Transverse colon (tissue), 4 donors: Measurements from ENCODE around the gene NKD1.

Experiments
- POLR2A ChIP-seq: fragments of 450-650 bp; IDR thresholded peaks from one replicate; pipeline ENCODE4 v1.6.1; 2016; ENCODE audit warnings: antibody characterized with exemption, mild to moderate bottlenecking, moderate library complexity
- POLR2AphosphoS5 ChIP-seq, 3 donors: sonication (generic); formaldehyde crosslinking; IDR thresholded peaks; one replicate each; pipeline ENCODE4 v1.6.1; 2016; ENCODE audit warnings: antibody characterized with exemption in 3 of 3
- TF ChIP-seq, protein P1 (sequence below), 5 experiments: fragments of 200-600 bp in 3 of 5; fragments of 450-650 bp in 2 of 5; sonication (generic) in 3 of 5; IDR thresholded peaks; 1 replicate in 2 of 5; 2 replicates in 3 of 5; pipeline ENCODE4 v1.5.1; 2016 to 2017; ENCODE audit warnings: antibody characterized with exemption in 5 of 5, inconsistent platforms in 3 of 5, mild to moderate bottlenecking in 2 of 5, moderate library complexity in 1 of 5

GRCh38 chr16:50630394-50631020 is 82.3 kb downstream of the NKD1 start:
- TF ChIP-seq POLR2A (no peak), POLR2AphosphoS5 (IDR thresholded peaks at IDR 0.05) (no peak)
- TF ChIP-seq, protein P1, sequence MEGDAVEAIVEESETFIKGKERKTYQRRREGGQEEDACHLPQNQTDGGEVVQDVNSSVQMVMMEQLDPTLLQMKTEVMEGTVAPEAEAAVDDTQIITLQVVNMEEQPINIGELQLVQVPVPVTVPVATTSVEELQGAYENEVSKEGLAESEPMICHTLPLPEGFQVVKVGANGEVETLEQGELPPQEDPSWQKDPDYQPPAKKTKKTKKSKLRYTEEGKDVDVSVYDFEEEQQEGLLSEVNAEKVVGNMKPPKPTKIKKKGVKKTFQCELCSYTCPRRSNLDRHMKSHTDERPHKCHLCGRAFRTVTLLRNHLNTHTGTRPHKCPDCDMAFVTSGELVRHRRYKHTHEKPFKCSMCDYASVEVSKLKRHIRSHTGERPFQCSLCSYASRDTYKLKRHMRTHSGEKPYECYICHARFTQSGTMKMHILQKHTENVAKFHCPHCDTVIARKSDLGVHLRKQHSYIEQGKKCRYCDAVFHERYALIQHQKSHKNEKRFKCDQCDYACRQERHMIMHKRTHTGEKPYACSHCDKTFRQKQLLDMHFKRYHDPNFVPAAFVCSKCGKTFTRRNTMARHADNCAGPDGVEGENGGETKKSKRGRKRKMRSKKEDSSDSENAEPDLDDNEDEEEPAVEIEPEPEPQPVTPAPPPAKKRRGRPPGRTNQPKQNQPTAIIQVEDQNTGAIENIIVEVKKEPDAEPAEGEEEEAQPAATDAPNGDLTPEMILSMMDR (IDR thresholded peaks at IDR 0.05), result no peak
